Amniotic stem cell (primary cell): ENCODE results near the gene IP6K3.

Experiments
- DNase-seq: peaks from one replicate; lab custom pipeline; 2025; lab: John Stamatoyannopoulos, UW

Gene IP6K3

GRCh38 chr6:33740794-33741193, 5.9 kb downstream of the IP6K3 start:
- no peak for DNase-seq

- DNase-seq, result no peak
Measured at GRCh38 chr6:33740204-33740608, 6.5 kb downstream of the IP6K3 start.

DNA sequence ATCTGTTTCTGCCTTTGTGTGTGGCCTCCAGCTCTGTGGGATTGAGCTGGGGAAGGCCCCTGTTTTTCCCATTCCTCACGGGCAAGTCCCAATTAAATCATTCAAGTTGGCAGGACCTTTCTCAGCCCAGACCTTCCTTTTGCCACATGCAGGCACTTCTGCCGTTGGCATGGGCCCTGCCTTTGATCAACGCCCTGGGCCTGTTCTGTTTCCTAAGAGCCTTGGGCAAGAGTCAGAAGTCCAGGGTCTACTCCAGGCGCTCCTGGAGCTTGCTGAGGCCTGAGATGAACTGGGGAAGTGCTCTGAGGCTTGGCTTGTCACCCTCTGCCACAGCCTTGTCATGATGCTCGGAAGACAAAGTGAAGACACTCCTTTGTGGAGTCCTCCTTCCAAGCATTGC, 7.1 kb downstream of the IP6K3 start:
- no peak for DNase-seq

DNA sequence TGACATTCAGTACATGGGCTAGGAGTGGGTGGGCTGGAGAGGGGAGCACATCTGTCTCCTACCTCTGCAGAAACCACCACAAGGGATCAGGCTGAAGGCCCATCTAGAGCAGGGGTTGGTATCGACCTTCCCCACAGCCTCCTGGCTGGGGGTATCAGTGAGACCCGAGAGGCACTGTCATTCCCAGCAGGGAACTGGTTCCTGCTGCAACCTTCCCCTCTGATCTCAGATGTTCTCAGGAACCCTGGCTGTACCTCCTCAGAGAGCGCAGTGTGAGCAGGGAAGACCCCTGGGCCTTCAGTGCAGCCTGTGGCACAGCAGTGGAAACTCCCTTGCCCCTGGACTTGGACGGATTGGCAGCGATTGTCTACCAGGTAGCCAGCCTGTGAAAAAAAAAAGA, 7.8 kb downstream of the IP6K3 start:
- no peak for DNase-seq

- DNase-seq, result no peak
Measured at GRCh38 chr6:33738153-33738552, 8.6 kb downstream of the IP6K3 start.

DNA sequence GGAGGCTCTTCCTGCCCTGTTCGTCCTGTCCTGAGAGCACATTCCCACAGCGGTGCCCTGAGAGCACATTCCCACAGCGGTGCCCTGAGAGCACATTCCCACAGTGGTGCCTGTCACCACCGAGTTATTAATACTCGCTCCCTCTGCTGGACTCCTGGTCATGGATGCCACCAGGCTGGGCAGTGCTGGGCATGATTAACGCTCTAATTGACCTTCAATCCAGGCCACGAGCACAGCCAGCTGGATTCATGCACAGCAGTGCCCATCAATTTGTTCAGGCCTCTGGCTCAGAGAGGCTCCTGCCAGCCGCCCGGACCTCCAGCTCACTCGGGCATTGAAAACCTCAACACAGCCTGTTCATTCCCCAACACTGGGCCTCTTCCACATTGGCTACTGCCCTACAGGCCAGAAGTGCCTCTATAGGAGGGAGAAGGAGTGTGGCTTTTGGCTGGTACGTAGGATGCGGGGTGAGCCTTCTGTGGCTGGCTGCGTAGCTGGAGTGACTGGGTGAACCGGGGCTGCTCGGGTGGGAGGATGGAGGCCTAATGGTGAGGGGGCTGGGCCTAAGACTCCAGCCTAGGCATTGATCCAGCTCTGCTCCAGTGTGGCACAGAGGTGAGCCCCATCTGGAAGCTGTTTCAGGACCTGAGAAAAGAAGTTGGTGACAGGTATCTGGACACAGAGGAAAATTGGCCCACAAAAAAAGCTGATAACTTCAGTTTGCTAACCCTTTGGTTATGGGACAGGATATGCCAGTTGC, 9.3 kb downstream of the IP6K3 start:
- no peak for DNase-seq

GRCh38 chr6:33735216-33735615, 11.5 kb downstream of the IP6K3 start:
- no peak for DNase-seq

- DNase-seq, result no peak
Measured at GRCh38 chr6:33733709-33734007, 13.0 kb downstream of the IP6K3 start.

- DNase-seq, result no peak
Measured at GRCh38 chr6:33732817-33733708, 13.6 kb downstream of the IP6K3 start.

DNA sequence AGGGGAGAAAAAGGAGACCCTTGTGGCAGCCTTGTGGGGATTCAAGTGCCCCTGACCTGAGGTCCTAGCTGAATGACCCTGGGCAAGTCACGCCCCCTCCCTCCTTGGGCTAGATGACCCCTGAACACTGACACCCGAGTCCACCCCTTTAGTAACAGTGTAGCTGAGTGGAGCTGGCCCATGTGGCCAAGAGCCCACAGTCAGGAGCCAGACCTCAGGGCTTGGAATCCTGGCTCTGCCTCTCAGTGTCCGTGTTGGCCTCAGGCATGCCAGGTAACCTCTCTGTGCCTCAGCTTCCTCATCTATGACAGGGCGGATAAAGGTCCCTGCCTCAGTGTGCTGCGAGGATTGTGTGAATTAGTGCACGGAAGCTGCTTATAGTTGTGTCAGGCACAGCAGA, 14.3 kb downstream of the IP6K3 start:
- no peak for DNase-seq

- DNase-seq, result no peak
Measured at GRCh38 chr6:33731751-33732282, 14.9 kb downstream of the IP6K3 start.

DNA sequence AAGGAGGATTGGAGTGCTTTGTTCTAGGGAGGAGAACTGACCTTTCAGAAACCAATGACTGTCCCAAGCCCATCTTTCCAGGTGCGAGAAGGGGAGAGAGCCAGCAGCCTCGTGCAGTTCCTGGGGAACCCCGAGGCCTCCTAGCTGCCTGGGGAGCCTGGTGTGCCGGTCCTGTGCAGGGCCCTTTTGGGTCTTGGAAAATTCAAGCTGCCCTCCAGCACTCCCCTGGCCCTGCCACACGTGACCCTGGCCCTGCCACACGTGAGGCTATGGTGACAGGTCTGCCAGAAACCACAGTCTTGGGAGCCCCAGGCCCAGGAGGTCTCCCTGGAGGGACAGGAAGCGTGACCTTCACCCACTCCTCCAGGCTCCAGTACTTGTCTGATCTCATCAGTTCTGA, 15.7 kb downstream of the IP6K3 start:
- no peak for DNase-seq

DNA sequence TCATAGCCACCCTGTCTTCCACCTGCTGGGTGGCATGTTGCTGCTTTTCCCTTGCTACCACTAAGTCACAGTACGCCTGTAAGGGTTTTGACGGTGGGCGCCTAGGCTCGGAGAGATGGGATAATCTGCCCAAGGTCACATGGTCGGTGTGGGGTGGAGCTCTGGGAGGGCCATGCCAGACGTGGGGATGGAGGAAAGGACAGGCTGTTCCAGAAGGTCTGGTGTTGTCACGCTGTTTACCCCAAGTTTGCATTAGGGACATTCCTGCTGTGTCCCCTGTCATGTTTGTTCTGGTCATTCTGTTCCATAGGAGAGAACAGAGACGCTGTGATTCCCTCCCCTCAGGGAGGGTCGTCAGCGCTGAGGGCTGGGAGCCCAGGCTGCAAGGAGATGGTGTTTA, 16.1 kb downstream of the IP6K3 start:
- DNase-seq, result no peak

- no peak for DNase-seq
Measured at GRCh38 chr6:33729059-33729458, 17.6 kb downstream of the IP6K3 start.

DNA sequence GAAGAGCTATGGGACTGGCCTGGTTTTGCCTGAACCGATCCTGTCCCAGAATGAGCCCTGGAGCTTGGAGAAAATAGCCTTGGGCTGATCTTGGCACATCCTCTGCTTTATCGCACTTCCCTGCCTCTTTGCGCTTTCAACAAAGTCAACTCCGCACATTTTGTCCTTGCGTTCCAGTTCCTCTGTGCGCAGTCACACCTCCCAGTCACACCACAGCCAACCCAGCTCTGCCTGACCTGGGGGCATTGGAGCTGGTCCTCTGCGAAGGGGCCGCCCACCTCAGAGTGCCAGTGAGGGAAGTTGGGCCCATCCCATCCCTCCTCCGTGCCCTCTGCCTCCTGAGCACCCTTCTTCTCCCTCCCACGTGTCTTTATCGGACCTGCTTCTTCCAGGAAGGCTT, 18.3 kb downstream of the IP6K3 start:
- no peak for DNase-seq

GRCh38 chr6:33727932-33728331, 18.8 kb downstream of the IP6K3 start:
- no peak for DNase-seq

GRCh38 chr6:33727126-33727525, 19.6 kb downstream of the IP6K3 start:
- DNase-seq, result no peak

GRCh38 chr6:33726696-33727095, 20.0 kb downstream of the IP6K3 start:
- no peak for DNase-seq

GRCh38 chr6:33725891-33726673, 20.6 kb downstream of the IP6K3 start:
- no peak for DNase-seq

GRCh38 chr6:33725222-33725621, 21.5 kb downstream of the IP6K3 start:
- no peak for DNase-seq

- DNase-seq, result no peak
Measured at GRCh38 chr6:33724102-33725023, 22.3 kb downstream of the IP6K3 start.
